Germinal center (tissue), 1 donor: ENCODE data around the gene SERPINB4.

ENCODE experiments used
- DNase-seq: peaks from one replicate; pipeline ENCODE4 v3.0.0; 2012; ENCODE audit warnings: mixed read lengths, low spot score

The SERPINB4 gene

GRCh38 chr18:63626431-63626830 lies 17.6 kb downstream of the SERPINB4 start:
- DNase-seq: no peak

DNA sequence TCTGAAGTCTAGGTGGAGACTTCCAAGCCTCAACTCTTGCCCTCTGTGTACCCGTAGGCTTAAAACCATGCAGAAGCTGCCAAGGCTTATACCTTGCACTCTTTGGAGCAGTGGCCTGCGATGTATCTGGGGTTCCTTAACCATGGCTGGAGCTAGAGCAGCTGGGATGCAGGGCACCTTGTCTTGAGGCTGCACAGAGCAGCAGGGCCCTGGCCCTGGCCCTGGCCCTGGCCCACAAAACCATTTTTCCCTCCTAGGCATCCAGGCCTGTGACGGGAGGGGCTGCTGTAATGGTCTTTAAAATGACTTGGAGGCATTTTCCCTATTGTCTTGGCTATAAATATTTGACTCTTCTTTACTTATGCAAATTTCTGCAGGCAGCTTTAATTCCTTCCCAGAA lies 19.2 kb downstream of the SERPINB4 start:
- DNase-seq: no peak

GRCh38 chr18:63619661-63620060 lies 24.4 kb downstream of the SERPINB4 start:
- no peak for DNase-seq

DNA sequence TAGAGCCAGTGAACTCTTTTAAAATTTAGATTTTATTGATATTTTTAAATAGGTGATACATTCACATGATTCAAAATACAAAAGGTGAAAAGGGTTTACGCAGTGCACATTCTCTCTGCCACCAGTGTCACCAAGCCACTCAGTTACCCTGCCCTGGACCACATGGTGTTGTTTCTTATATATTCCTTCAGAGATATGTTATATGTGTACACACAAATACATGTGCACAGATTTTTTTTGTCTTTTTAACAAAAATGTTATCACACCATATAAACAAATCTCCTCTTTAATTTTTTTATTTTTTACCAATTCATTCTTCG lies 26.2 kb downstream of the SERPINB4 start:
- no peak for DNase-seq

GRCh38 chr18:63617049-63617914 lies 26.8 kb downstream of the SERPINB4 start:
- no peak for DNase-seq

GRCh38 chr18:63613420-63613819 lies 30.6 kb downstream of the SERPINB4 start:
- no peak for DNase-seq

- no peak for DNase-seq
These were observed 37.5 kb downstream of the SERPINB4 start for GRCh38 chr18:63606526-63606925.

GRCh38 chr18:63604791-63605567 lies 39.1 kb downstream of the SERPINB4 start:
- no peak for DNase-seq

GRCh38 chr18:63603772-63604171 lies 40.3 kb downstream of the SERPINB4 start:
- DNase-seq: no peak

GRCh38 chr18:63603355-63603754 lies 40.7 kb downstream of the SERPINB4 start:
- no peak for DNase-seq

- no peak for DNase-seq
These were observed 47.1 kb downstream of the SERPINB4 start for GRCh38 chr18:63596964-63597363.

GRCh38 chr18:63592471-63592870 lies 51.6 kb downstream of the SERPINB4 start:
- DNase-seq: no peak

DNA sequence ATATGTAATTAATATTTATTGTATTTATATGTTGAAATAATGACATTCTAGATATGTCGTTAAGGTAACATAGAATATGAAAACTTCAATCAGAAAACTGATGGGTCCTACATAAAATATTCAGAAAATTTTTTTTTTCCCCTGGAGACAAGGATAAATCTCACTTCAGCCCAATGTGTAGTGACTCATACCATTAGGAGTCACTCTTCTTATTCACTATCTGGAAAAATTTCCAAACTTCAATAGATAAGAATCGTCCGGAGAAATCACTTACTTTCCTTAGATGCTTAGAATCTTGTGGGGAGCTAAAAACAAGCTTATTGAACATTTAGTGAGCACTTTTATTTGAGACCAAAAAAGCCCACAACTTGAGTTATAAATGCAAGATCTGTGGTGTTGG lies 52.3 kb downstream of the SERPINB4 start:
- DNase-seq: no peak

DNA sequence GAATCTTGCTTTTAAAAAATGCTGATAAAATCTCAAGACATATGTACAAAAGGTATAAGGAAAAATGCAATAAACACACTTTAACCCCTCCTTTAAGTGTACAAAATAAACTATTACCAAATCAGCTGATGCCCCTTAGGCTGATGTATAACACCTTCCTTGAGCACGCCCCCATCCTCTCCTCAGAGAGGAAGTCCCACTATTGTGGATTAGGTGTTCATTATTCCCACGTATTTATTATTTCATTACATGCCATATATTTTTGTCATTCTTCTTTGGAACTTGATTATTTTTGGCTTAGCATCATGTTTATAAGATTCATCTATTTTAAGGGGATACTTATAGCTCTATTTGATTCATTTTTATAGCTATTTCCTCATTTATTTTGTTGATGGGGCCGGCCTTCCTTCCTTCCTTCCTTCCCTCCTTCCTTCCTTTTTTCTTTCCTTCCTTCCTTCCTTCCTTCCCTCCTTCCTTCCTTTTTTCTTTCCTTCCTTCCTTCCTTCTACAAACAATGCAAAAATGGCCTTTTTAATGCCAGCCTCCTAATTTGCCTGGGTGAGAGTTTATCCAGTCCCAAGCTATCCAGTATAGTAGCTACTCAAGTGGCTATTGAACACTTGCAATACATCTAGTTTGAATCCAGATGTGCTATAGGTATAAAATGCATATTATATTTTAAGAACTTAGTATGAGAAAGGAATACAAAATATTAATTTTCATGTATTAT lies 52.9 kb downstream of the SERPINB4 start:
- no peak for DNase-seq

DNA sequence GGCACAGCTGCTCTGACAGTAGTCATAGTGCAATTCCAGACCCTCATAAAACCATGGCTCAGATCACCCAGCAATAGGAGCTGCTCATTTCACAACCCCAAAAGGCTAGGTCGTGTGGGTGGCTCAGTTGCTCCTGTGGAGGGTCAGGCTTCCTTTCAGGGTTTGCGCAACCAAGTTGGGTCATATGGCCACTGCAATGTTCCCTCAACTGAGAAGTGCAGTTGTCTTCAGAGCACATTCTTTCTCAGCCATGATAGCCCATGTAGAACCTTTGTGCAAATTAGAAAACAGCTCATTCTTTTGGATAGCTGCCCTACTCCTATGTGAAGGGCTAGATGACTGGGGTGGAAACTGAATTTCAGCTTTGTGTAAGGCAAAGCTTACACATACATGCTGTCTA lies 53.7 kb downstream of the SERPINB4 start:
- DNase-seq: no peak

GRCh38 chr18:63588909-63589308 lies 55.1 kb downstream of the SERPINB4 start:
- no peak for DNase-seq
